AML-193 (cell line): ENCODE measurements around the gene TPK1.
A peak's percentile ranks its signal among the peaks of the same experiment; 100 is the strongest.
"Not testable (repeated sequence)": the region's sequence is repeated elsewhere in the genome, so short reads cannot be mapped to it uniquely, and the experiment has no call there.

Source experiments
- DNase-seq, 2 experiments: peaks; one replicate each; lab custom pipeline; 2025; lab: John Stamatoyannopoulos, UW

TPK1 gene

GRCh38 chr7:144822223-144822622, 13.6 kb downstream of the TPK1 start:
- no peak for DNase-seq

- no peak for DNase-seq
These were observed 14.8 kb downstream of the TPK1 start for GRCh38 chr7:144821067-144821466.

GRCh38 chr7:144820552-144820951, 15.3 kb downstream of the TPK1 start:
- no peak for DNase-seq

- DNase-seq: no peak
These were observed 16.3 kb downstream of the TPK1 start for GRCh38 chr7:144819566-144819965.

GRCh38 chr7:144818511-144818910, 17.3 kb downstream of the TPK1 start:
- no peak for DNase-seq

GRCh38 chr7:144817001-144817400, 18.9 kb downstream of the TPK1 start:
- no peak for DNase-seq

- no peak for DNase-seq
These were observed 21.6 kb downstream of the TPK1 start for GRCh38 chr7:144814299-144814698.

GRCh38 chr7:144812379-144813283, 23.2 kb downstream of the TPK1 start:
- peak in 1 of 2 experiments; percentile 21 for DNase-seq

GRCh38 chr7:144805627-144806239, 30.1 kb downstream of the TPK1 start:
- DNase-seq: no peak

- not testable (repeated sequence) for DNase-seq
These were observed 35.0 kb downstream of the TPK1 start for GRCh38 chr7:144800678-144801436.

- no peak for DNase-seq
These were observed 38.9 kb downstream of the TPK1 start for GRCh38 chr7:144796919-144797318.

- DNase-seq: no peak
These were observed 43.8 kb downstream of the TPK1 start for GRCh38 chr7:144792050-144792449.

GRCh38 chr7:144791488-144791887, 44.4 kb downstream of the TPK1 start:
- no peak for DNase-seq

- DNase-seq: peak in 1 of 2 experiments; percentile 17
These were observed 48.7 kb downstream of the TPK1 start for GRCh38 chr7:144787127-144787526.

- no peak for DNase-seq
These were observed 49.3 kb downstream of the TPK1 start for GRCh38 chr7:144786522-144786921.

- no peak for DNase-seq
These were observed 49.8 kb downstream of the TPK1 start for GRCh38 chr7:144786079-144786478.

GRCh38 chr7:144785521-144785920, 50.3 kb downstream of the TPK1 start:
- no peak for DNase-seq

GRCh38 chr7:144784943-144785342, 50.9 kb downstream of the TPK1 start:
- DNase-seq: no peak

- no peak for DNase-seq
These were observed 51.4 kb downstream of the TPK1 start for GRCh38 chr7:144784441-144784840.

- no peak for DNase-seq
These were observed 53.0 kb downstream of the TPK1 start for GRCh38 chr7:144782883-144783282.

- peak in 1 of 2 experiments; percentile 3 for DNase-seq
These were observed 55.7 kb downstream of the TPK1 start for GRCh38 chr7:144780071-144780608.

- DNase-seq: not testable (repeated sequence)
These were observed 58.0 kb downstream of the TPK1 start for GRCh38 chr7:144777889-144778288.
